ENCODE measurements around the gene AFAP1L1. TPM values are rescaled to one million over a fixed set of nuclear protein-coding genes. Genes with fewer than 3 reads are reported as not detected.

AFAP1L1 gene
- total and polyA plus RNA-seq, 10 of the 15 experiments (the other 5 are each of a cell fraction or from before 2014, with no cell fraction given), result 0.11 TPM; not detected in 9

GRCh38 chr5:149325894-149326293 is 54.2 kb downstream of the AFAP1L1 start (continued):
- no peak for TF ChIP-seq IRF5 (IDR thresholded peaks at IDR 0.05; ENCODE audit: borderline replicate concordance)
- TF ChIP-seq ZBTB40 (IDR thresholded peaks at IDR 0.05; ENCODE audit: borderline replicate concordance), result no peak
- TF ChIP-seq, protein P1, sequence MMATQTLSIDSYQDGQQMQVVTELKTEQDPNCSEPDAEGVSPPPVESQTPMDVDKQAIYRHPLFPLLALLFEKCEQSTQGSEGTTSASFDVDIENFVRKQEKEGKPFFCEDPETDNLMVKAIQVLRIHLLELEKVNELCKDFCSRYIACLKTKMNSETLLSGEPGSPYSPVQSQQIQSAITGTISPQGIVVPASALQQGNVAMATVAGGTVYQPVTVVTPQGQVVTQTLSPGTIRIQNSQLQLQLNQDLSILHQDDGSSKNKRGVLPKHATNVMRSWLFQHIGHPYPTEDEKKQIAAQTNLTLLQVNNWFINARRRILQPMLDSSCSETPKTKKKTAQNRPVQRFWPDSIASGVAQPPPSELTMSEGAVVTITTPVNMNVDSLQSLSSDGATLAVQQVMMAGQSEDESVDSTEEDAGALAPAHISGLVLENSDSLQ (IDR thresholded peaks at IDR 0.05), result no peak

DNA sequence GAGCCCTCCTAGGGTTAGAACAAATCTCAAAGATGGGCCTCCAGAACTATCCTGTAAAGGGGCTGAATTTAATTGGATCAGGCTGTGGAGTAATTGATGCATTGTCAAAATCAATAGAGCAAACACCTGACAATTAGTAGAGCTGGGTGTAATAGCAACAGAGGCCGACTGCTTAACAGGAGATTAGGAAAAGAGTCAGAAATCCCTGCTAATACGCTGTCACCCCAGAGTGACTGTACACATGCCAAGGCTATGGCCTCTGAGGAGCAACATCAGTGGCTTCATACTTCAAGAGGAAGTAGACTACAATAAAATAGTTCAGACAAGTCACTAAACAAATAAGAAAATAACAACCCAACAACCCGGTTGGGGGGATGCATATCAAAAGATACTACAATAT is 55.0 kb downstream of the AFAP1L1 start:
- ChIA-PET POLR2A (interaction anchor here (0.7 to 1.0 kb wide), 2 partner anchors 17 to 253 kb away, joined by 3 to 4 read pairs; no protein-coding TSS in a partner anchor), CTCF (interaction anchor here (1.1 to 5.0 kb wide), 3 partner anchors 41 to 47 kb away, joined by 3 to 36 read pairs (median 6); no protein-coding TSS in a partner anchor), RAD21 (ENCODE audit: unreplicated experiment) (no interaction called here), SMC1A (ENCODE audit: uncharacterized antibody, unreplicated experiment) (no interaction called here)
- FAIRE-seq (no peak), ATAC-seq (no peak), DNase-seq (ENCODE audit: low read depth, low spot score) (no peak)
- no peak overlapping the region for H3K9ac ChIP-seq (ENCODE audit: control insufficient read depth, insufficient read depth, low read length)
- H3K27ac ChIP-seq (ENCODE audit: control insufficient read depth, insufficient read depth), result no peak overlapping the region
- in situ Hi-C loops (cut with MboI) (no loop called here), intact Hi-C loops (cut with micrococcal nuclease; ENCODE audit: unreplicated experiment) (no loop called here)
- no peaks in the 10 kb centered on the region for H3K36me3 ChIP-seq (ENCODE audit: control insufficient read depth in 2 of 2, insufficient read depth in 2 of 2, low read length in 1 of 2)
- BruUV-seq (replicated peaks), result no TSS peak
- no peak overlapping the region for H3K4me2 ChIP-seq (ENCODE audit: control insufficient read depth, insufficient read depth)
- 51% methylated on average over 3 of the region's 3 CpGs for WGBS (ENCODE audit: insufficient coverage, insufficient replicate concordance, low lambda C conversion rate, missing lambda C conversion rate)
- H3K9me3 ChIP-seq (replicated peaks; ENCODE audit: control insufficient read depth, insufficient read depth, low read length), result no peaks in the 10 kb centered on the region; the same call in 2 of the 3 replicates
- no peak overlapping the region for H2AFZ ChIP-seq (ENCODE audit: control insufficient read depth, low read depth, low read length)
- H3K79me2 ChIP-seq (ENCODE audit: control insufficient read depth, insufficient read depth, low read length), result no peaks in the 10 kb centered on the region
- H3K4me1 ChIP-seq (ENCODE audit: control insufficient read depth, insufficient read depth, low read length), result no peaks in the 10 kb centered on the region
- H3K27me3 ChIP-seq (replicated peaks in 1 of 2; ENCODE audit: control insufficient read depth in 2 of 2, insufficient read depth in 2 of 2, low read length in 1 of 2), result no peaks in the 10 kb centered on the region
- no peaks in the 10 kb centered on the region for H4K20me1 ChIP-seq (ENCODE audit: control insufficient read depth, insufficient read depth)
- H3K4me3 ChIP-seq, result no peak overlapping the region
- TF ChIP-seq NKRF (conservative IDR thresholded peaks at IDR 0.05), result no peak
- TF ChIP-seq IRF5 (IDR thresholded peaks at IDR 0.05; ENCODE audit: borderline replicate concordance), result no peak
- no peak for TF ChIP-seq EP300 (IDR thresholded peaks at IDR 0.05; ENCODE audit: borderline replicate concordance in 1 of 2, control insufficient read depth in 1 of 2, low read depth in 2 of 2, low read length in 2 of 2)
- TF ChIP-seq POLR2AphosphoS2 (IDR thresholded peaks at IDR 0.05; ENCODE audit: low read depth, low read length), result no peak
- TF ChIP-seq TCF3 (IDR thresholded peaks at IDR 0.05; ENCODE audit: borderline replicate concordance, insufficient read depth, low read depth, low read length), result no peak
- no peak for TF ChIP-seq IKZF1 (conservative IDR thresholded peaks at IDR 0.05)

Measured in GM12878 (cell line).